Muscle of arm (tissue), 12 donors: ENCODE results near the gene CH25H. TPM values are rescaled to one million over a fixed set of nuclear protein-coding genes. Genes with fewer than 3 reads are reported as not detected.

Source experiments
- DNase-seq: peaks from one replicate; pipeline ENCODE4 v3.0.0-alpha.2; 2013
- polyA plus RNA-seq, 12 donors: library from polyadenylated mRNA; unstranded; fragments of 120-200 nt; gene quantifications; one replicate each; pipeline ENCODE4 v1.2.1, GENCODE V29; 2013; ENCODE audit not compliant: insufficient read length in 12 of 12

Gene CH25H
- polyA plus RNA-seq, 12 donors = 0.25 to 5.6 (median 0.76) TPM; not detected in 2

DNA sequence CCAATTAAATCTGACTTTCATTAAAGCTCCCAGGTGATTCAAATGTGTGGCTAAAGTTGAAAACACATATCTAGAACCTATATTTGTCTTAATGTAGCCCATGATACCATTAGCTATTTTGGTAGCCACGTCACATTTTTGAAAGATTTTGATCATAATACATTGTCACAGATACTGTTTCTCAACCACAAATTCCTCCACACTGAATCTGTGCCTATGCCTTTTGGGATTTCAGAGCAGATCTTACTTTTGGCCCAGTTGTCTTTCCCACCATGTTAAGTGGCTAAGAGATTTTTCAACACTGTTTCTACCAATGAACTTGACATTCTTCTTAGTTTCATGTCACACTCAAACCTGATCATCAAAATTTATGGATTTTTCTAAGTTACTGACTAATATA lies 47.4 kb downstream of the CH25H start:
- DNase-seq = no peak

GRCh38 chr10:89159316-89159715 lies 47.8 kb downstream of the CH25H start:
- DNase-seq = no peak

- DNase-seq = no peak
Measured at GRCh38 chr10:89158446-89158845, 48.7 kb downstream of the CH25H start.

GRCh38 chr10:89156161-89156835 lies 50.8 kb downstream of the CH25H start:
- no peak for DNase-seq

Other genes starting within 250 kb of the CH25H start
- 10 to 100 TPM in 4 of 12 donors, 1 to 10 TPM in 7, not detected in 1; 5.0 to 12.3 (median 8.3) TPM for gene FAS, start 216.5 kb downstream of the CH25H start, polyA plus RNA-seq
- 10 to 100 TPM in 11 of 12 donors, not detected in 1; 26.3 to 55.7 (median 38.9) TPM for gene LIPA, start 44.5 kb upstream of the CH25H start, polyA plus RNA-seq
- gene IFIT2, start 94.7 kb upstream of the CH25H start, polyA plus RNA-seq = 1 to 10 TPM in 10 of 12 donors, not detected in 2; 6.5 to 9.6 (median 7.9) TPM
- gene IFIT3, start 120.7 kb upstream of the CH25H start, polyA plus RNA-seq = 10 to 100 TPM in 3 of 12 donors, 1 to 10 TPM in 8, not detected in 1; 6.8 to 12.8 (median 9.3) TPM
- gene IFIT1B, start 170.7 kb upstream of the CH25H start, polyA plus RNA-seq = 1 to 10 TPM in 1 of 12 donors, under 1 TPM in 8, not detected in 3; 0.13 to 1.0 (median 0.23) TPM
- gene IFIT1, start 185.3 kb upstream of the CH25H start, polyA plus RNA-seq = 10 to 100 TPM in 11 of 12 donors, not detected in 1; 21.1 to 88.2 (median 47.8) TPM
- 10 to 100 TPM in 9 of 12 donors, 1 to 10 TPM in 2, not detected in 1; 8.5 to 16.4 (median 13.0) TPM for gene IFIT5, start 207.3 kb upstream of the CH25H start, polyA plus RNA-seq